Measurements from ENCODE around the gene TCEAL9. TPM values are rescaled to one million over a fixed set of nuclear protein-coding genes. Genes with fewer than 3 reads are reported as not detected.
"Not testable (repeated sequence)": the region's sequence is repeated elsewhere in the genome, so short reads cannot be mapped to it uniquely, and the experiment has no call there.

Gene TCEAL9
- total RNA-seq, 2 experiments from 2014 or later, result 2.0 TPM; not detected in 1

DNA sequence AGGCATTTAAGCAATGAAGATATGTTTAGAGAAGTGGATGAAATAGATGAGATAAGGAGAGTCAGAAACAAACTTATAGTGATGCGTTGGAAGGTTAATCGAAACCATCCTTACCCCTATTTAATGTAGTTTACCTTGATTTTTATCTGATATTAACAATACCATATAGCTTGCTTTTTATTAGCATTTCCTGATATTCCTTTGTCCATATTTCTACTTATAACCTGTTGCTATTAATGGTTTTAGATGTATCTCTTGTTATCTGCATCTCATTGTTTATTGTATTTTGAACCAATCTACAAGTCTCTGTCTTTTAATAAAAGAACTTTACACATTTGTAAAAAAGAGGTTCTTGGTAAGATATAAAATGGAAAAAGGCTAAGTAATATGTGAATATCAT, 1.6 kb downstream of the TCEAL9 start:
- ChIA-PET CTCF (ENCODE audit: unreplicated experiment) (no interaction called here), POLR2A (interaction anchor here (0.7 kb wide), 1 partner anchor 48 kb away, joined by 4 read pairs; no protein-coding TSS in a partner anchor)
- H3K9me2 ChIP-seq (ENCODE audit: insufficient read depth, low read length), result no peaks in the 10 kb centered on the region
- H3K4me2 ChIP-seq (ENCODE audit: low read length), result no peak overlapping the region
- H2AFZ ChIP-seq (ENCODE audit: low read length), result no peak overlapping the region
- H3K4me1 ChIP-seq (ENCODE audit: insufficient read depth, low read length, poor library complexity, severe bottlenecking), result no peaks in the 10 kb centered on the region
- H3K79me2 ChIP-seq (ENCODE audit: insufficient read depth, low read depth, low read length), result no peaks in the 10 kb centered on the region
- no TSS peak for BruUV-seq (replicated peaks)
- intact Hi-C loops (cut with micrococcal nuclease; ENCODE audit: unreplicated experiment), result no loop called here
- no peaks in the 10 kb centered on the region for H4K20me1 ChIP-seq (ENCODE audit: insufficient read depth, low read length)
- no peak overlapping the region for H3K27ac ChIP-seq (ENCODE audit: low read depth, low read length, poor library complexity, severe bottlenecking)
- no peak for DNase-seq (ENCODE audit: low spot score)
- H3K4me3 ChIP-seq (ENCODE audit: low read depth, low read length, poor library complexity, severe bottlenecking), result no peak overlapping the region
- TF ChIP-seq CTCF (conservative IDR thresholded peaks at IDR 0.05; ENCODE audit: low read length) (no peak), EZH2phosphoT487 (IDR thresholded peaks at IDR 0.05; ENCODE audit: borderline replicate concordance, low read depth, low read length) (no peak)
- H3K9me3 ChIP-seq (ENCODE audit: low read length), result no peaks in the 10 kb centered on the region
- H3K36me3 ChIP-seq (ENCODE audit: insufficient read depth, low read length), result no peaks in the 10 kb centered on the region

- H3K4me1 ChIP-seq (ENCODE audit: insufficient read depth, low read length, poor library complexity, severe bottlenecking); H3K4me3 ChIP-seq (ENCODE audit: low read depth, low read length, poor library complexity, severe bottlenecking); CTCF ChIA-PET (ENCODE audit: unreplicated experiment); BruUV-seq (replicated peaks); H4K20me1 ChIP-seq (ENCODE audit: insufficient read depth, low read length); H2AFZ ChIP-seq (ENCODE audit: low read length); DNase-seq (ENCODE audit: low spot score); H3K36me3 ChIP-seq (ENCODE audit: insufficient read depth, low read length); intact Hi-C loops (cut with micrococcal nuclease; ENCODE audit: unreplicated experiment); H3K9me3 ChIP-seq (ENCODE audit: low read length); H3K79me2 ChIP-seq (ENCODE audit: insufficient read depth, low read depth, low read length); H3K4me2 ChIP-seq (ENCODE audit: low read length); H3K27ac ChIP-seq (ENCODE audit: low read depth, low read length, poor library complexity, severe bottlenecking); H3K9me2 ChIP-seq (ENCODE audit: insufficient read depth, low read length): not testable (repeated sequence)
- POLR2A ChIA-PET, result interaction anchor here (0.6 kb wide), 1 partner anchor 12 kb away, joined by 3 read pairs; no protein-coding TSS in a partner anchor
Observed at GRCh38 chrX:103359605-103360004, 3.3 kb downstream of the TCEAL9 start.

- no TSS peak for BruUV-seq (replicated peaks)
Observed at GRCh38 chrX:103360092-103360491, 3.8 kb downstream of the TCEAL9 start.

More at GRCh38 chrX:103360092-103360491, 3.8 kb downstream of the TCEAL9 start:
- Histone ChIP-seq H4K20me1 (ENCODE audit: insufficient read depth, low read length) (no peaks in the 10 kb centered on the region), H3K9me3 (ENCODE audit: low read length) (no peaks in the 10 kb centered on the region), H3K27ac (ENCODE audit: low read depth, low read length, poor library complexity, severe bottlenecking) (no peak overlapping the region), H3K79me2 (ENCODE audit: insufficient read depth, low read depth, low read length) (no peaks in the 10 kb centered on the region), H3K36me3 (ENCODE audit: insufficient read depth, low read length) (no peaks in the 10 kb centered on the region), H3K9me2 (ENCODE audit: insufficient read depth, low read length) (no peaks in the 10 kb centered on the region), H2AFZ (ENCODE audit: low read length) (no peak overlapping the region), H3K4me1 (ENCODE audit: insufficient read depth, low read length, poor library complexity, severe bottlenecking) (no peaks in the 10 kb centered on the region), H3K4me3 (ENCODE audit: low read depth, low read length, poor library complexity, severe bottlenecking) (no peak overlapping the region), H3K4me2 (ENCODE audit: low read length) (no peak overlapping the region)
- intact Hi-C loops (cut with micrococcal nuclease; ENCODE audit: unreplicated experiment), result no loop called here
- CTCF ChIA-PET (ENCODE audit: unreplicated experiment), result no interaction called here
- no peak for DNase-seq (ENCODE audit: low spot score)
- TF ChIP-seq CTCF (conservative IDR thresholded peaks at IDR 0.05; ENCODE audit: low read length), result no peak
- no peak for TF ChIP-seq EZH2phosphoT487 (IDR thresholded peaks at IDR 0.05; ENCODE audit: borderline replicate concordance, low read depth, low read length)
- POLR2A ChIA-PET, result interaction anchor here (0.6 kb wide), 1 partner anchor 12 kb away, joined by 3 read pairs; no protein-coding TSS in a partner anchor
